ENCODE results near the gene EIF3F.
"Not testable (repeated sequence)": the region's sequence is repeated elsewhere in the genome, so short reads cannot be mapped to it uniquely, and the experiment has no call there.

DNA sequence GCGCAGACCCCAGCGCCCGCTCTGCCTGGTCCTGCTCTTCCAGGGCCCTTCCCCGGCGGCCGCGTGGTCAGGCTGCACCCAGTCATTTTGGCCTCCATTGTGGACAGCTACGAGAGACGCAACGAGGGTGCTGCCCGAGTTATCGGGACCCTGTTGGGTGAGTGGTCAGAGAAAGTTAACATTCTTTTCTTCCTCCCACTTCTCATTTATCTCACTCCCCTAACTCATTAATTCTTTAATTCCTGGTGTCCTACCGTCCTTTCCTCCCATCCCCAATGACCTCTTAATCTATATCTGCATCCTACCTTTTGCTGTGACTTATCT, 385 bp downstream of the EIF3F start:
- not testable (repeated sequence) for TF ChIP-seq POLR2AphosphoS5 (IDR thresholded peaks at IDR 0.05; ENCODE audit: low read depth, low read length); MAFK (IDR thresholded peaks at IDR 0.05; ENCODE audit: low read depth, low read length); RNF2 (IDR thresholded peaks at IDR 0.05; ENCODE audit: borderline replicate concordance, low read depth, low read length, missing control alignments, poor library complexity, severe bottlenecking); RXRA (IDR thresholded peaks at IDR 0.05; ENCODE audit: insufficient read depth, low read depth, low read length)
- TF ChIP-seq, protein P1, sequence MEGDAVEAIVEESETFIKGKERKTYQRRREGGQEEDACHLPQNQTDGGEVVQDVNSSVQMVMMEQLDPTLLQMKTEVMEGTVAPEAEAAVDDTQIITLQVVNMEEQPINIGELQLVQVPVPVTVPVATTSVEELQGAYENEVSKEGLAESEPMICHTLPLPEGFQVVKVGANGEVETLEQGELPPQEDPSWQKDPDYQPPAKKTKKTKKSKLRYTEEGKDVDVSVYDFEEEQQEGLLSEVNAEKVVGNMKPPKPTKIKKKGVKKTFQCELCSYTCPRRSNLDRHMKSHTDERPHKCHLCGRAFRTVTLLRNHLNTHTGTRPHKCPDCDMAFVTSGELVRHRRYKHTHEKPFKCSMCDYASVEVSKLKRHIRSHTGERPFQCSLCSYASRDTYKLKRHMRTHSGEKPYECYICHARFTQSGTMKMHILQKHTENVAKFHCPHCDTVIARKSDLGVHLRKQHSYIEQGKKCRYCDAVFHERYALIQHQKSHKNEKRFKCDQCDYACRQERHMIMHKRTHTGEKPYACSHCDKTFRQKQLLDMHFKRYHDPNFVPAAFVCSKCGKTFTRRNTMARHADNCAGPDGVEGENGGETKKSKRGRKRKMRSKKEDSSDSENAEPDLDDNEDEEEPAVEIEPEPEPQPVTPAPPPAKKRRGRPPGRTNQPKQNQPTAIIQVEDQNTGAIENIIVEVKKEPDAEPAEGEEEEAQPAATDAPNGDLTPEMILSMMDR (IDR thresholded peaks at IDR 0.05; ENCODE audit: control extremely low read depth in 1 of 3, insufficient read depth in 1 of 3, low read depth in 1 of 3, low read length in 3 of 3), result not testable (repeated sequence)

Data from H1 (cell line).